ENCODE results near the gene GRAMD2A. TPM values are rescaled to one million over a fixed set of nuclear protein-coding genes. Genes with fewer than 3 reads are reported as not detected.

Gene GRAMD2A
- polyA plus RNA-seq, 3 donors, result not detected

DNA sequence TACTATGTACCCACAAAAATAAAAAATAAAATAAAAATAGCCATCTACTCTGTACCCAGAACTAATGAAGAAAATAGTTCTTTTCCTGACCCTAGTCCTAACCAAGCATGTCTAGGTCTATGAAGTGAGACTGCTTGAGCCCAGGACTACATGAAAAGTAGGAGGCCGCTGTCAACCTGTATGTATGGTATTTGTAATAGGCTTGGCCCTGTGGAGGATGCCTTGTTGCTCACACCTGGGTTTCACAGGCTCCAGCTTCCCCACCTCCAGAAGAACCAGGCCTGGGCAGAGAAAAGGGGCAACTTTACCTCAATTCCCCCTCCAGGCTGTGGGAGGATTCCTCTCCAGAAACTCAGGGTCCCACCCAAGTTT, 40.3 kb upstream of the GRAMD2A start:
- TF ChIP-seq, protein P1, sequence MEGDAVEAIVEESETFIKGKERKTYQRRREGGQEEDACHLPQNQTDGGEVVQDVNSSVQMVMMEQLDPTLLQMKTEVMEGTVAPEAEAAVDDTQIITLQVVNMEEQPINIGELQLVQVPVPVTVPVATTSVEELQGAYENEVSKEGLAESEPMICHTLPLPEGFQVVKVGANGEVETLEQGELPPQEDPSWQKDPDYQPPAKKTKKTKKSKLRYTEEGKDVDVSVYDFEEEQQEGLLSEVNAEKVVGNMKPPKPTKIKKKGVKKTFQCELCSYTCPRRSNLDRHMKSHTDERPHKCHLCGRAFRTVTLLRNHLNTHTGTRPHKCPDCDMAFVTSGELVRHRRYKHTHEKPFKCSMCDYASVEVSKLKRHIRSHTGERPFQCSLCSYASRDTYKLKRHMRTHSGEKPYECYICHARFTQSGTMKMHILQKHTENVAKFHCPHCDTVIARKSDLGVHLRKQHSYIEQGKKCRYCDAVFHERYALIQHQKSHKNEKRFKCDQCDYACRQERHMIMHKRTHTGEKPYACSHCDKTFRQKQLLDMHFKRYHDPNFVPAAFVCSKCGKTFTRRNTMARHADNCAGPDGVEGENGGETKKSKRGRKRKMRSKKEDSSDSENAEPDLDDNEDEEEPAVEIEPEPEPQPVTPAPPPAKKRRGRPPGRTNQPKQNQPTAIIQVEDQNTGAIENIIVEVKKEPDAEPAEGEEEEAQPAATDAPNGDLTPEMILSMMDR (IDR thresholded peaks at IDR 0.05), result no peak
- Histone ChIP-seq H3K4me1 (ENCODE audit: control insufficient read depth in 1 of 2, insufficient read depth in 2 of 2, low read length in 2 of 2) (peaks cover 35 to 44% of the 10 kb centered on the region in 2 donors), H3K4me2 (replicated peaks; ENCODE audit: extremely low read depth, low read length, poor library complexity, severe bottlenecking) (peak overlapping the region; percentile 54), H3K9me3 (replicated peaks in 1 of 2; ENCODE audit: control insufficient read depth in 1 of 2, insufficient read depth in 1 of 2, low read length in 2 of 2) (no peaks in the 10 kb centered on the region), H4K20me1 (ENCODE audit: insufficient read depth, low read length) (no peaks in the 10 kb centered on the region), H2AFZ (ENCODE audit: insufficient read depth, low read depth, low read length, poor library complexity, severe bottlenecking) (no peak overlapping the region), H3K27ac (ENCODE audit: low read depth in 1 of 2, low read length in 2 of 2) (peak overlapping the region; percentile 53 to 81), H3K4me3 (replicated peaks in 1 of 3; ENCODE audit: low read depth in 2 of 3, low read length in 3 of 3) (peak overlapping the region in 1 of 3 experiments; percentile 23), H3K9ac (ENCODE audit: insufficient read depth, low read length, poor library complexity, severe bottlenecking) (no peak overlapping the region), H3K79me2 (ENCODE audit: insufficient read depth, low read length) (peaks cover 20% of the 10 kb centered on the region), H3K27me3 (ENCODE audit: control insufficient read depth in 2 of 2, insufficient read depth in 2 of 2, low read length in 2 of 2) (no peaks in the 10 kb centered on the region), H3K36me3 (replicated peaks in 1 of 2; ENCODE audit: control insufficient read depth in 1 of 2, insufficient read depth in 2 of 2, low read length in 2 of 2) (peaks cover 26 to 28% of the 10 kb centered on the region in 2 donors)
- no peak overlapping the region for H3K4me3 Mint-ChIP-seq
- intact Hi-C loops (cut with micrococcal nuclease), result loop anchor here in 1 of 2 donors (1.0 kb wide), 1 partner anchor 10 kb away; no protein-coding TSS in a partner anchor
- H3K27ac Mint-ChIP-seq, result peak overlapping the region; percentile 91 to 98 (median 95)
- H3K9me3 Mint-ChIP-seq, result no peaks in the 10 kb centered on the region
- peaks cover 39% of the 10 kb centered on the region for H3K4me1 Mint-ChIP-seq
- peaks cover 25 to 29% of the 10 kb centered on the region in 2 donors for H3K36me3 Mint-ChIP-seq
- no peaks in the 10 kb centered on the region for H3K27me3 Mint-ChIP-seq (ENCODE audit: low read depth in 3 of 3)
- peak in 1 of 3 donors; percentile 19 for DNase-seq
- WGBS (ENCODE audit: insufficient coverage), result no CpG with 5 or more reads among the region's 1 CpG

DNA sequence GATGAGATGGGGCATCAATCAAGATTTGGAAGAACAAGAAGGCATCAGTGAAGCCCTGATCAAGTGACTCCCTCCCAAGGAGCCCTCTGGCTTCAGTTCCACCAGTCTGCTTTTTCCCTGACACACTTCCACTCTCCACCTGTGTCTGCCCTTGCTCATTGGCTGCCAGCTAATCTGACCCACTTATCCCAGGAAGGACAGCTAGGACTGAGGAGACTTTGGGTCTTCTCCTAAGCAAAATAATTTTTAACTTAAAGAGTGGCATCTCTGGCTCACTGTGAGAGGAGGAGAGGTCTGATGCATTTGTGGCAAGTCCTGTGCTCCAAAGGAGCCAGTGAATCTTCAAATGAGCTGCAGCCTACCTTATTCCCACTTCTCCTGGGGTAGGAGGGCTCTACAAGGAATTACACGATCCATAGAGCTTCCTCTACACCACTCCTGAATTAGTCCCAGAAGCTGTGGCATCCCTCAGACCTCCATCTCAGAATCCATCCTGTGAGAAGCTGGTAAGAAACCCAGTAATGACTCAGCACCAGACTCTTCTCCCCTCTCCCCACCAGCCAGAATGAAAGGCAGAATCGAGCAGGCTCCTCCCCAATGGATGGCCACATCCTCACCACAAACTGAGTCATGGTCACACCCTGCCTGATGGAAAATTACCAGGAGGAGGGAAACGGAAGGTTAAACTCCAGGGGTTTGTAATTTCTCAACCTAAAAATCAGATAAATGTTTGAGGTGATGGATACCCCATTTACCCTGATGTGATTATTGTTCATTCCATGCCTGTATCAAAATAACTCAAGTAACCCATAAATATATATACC, 39.7 kb upstream of the GRAMD2A start:
- Histone ChIP-seq H3K4me1 (ENCODE audit: control insufficient read depth in 1 of 2, insufficient read depth in 2 of 2, low read length in 2 of 2) (peaks cover 41 to 50% of the 10 kb centered on the region in 2 donors), H3K79me2 (ENCODE audit: insufficient read depth, low read length) (peaks cover 24% of the 10 kb centered on the region), H3K27ac (ENCODE audit: low read depth in 1 of 2, low read length in 2 of 2) (peak overlapping the region; percentile 51 to 81), H3K27me3 (ENCODE audit: control insufficient read depth in 2 of 2, insufficient read depth in 2 of 2, low read length in 2 of 2) (no peaks in the 10 kb centered on the region), H3K4me2 (replicated peaks; ENCODE audit: extremely low read depth, low read length, poor library complexity, severe bottlenecking) (peak overlapping the region; percentile 54), H3K36me3 (replicated peaks in 1 of 2; ENCODE audit: control insufficient read depth in 1 of 2, insufficient read depth in 2 of 2, low read length in 2 of 2) (peaks cover 20 to 22% of the 10 kb centered on the region in 2 donors), H4K20me1 (ENCODE audit: insufficient read depth, low read length) (no peaks in the 10 kb centered on the region), H3K9me3 (replicated peaks in 1 of 2; ENCODE audit: control insufficient read depth in 1 of 2, insufficient read depth in 1 of 2, low read length in 2 of 2) (no peaks in the 10 kb centered on the region), H2AFZ (ENCODE audit: insufficient read depth, low read depth, low read length, poor library complexity, severe bottlenecking) (peak overlapping the region; percentile 28), H3K4me3 (replicated peaks in 1 of 3; ENCODE audit: low read depth in 2 of 3, low read length in 3 of 3) (peak overlapping the region in 2 of 3 experiments; percentile 5 to 46), H3K9ac (ENCODE audit: insufficient read depth, low read length, poor library complexity, severe bottlenecking) (peak overlapping the region; percentile 27)
- TF ChIP-seq, protein P1 (IDR thresholded peaks at IDR 0.05), result no peak
- intact Hi-C loops (cut with micrococcal nuclease), result loop anchor here in 1 of 2 donors (1.0 kb wide), 1 partner anchor 9 kb away; no protein-coding TSS in a partner anchor
- H3K36me3 Mint-ChIP-seq, result peaks cover 19 to 23% of the 10 kb centered on the region in 2 donors
- peak overlapping the region in 1 of 2 donors; percentile 82 for H3K4me3 Mint-ChIP-seq
- WGBS (ENCODE audit: insufficient coverage), result no CpG with 5 or more reads among the region's 3 CpGs
- H3K4me1 Mint-ChIP-seq, result peaks cover 45% of the 10 kb centered on the region
- H3K9me3 Mint-ChIP-seq, result no peaks in the 10 kb centered on the region
- peak; percentile 86 to 96 (median 93) for DNase-seq
- H3K27ac Mint-ChIP-seq, result peak overlapping the region; percentile 91 to 98 (median 95)
- H3K27me3 Mint-ChIP-seq (ENCODE audit: low read depth in 3 of 3), result no peaks in the 10 kb centered on the region
